B cell (primary cell): ENCODE results near the gene RAP1GAP2. TPM values are rescaled to one million over a fixed set of nuclear protein-coding genes. Genes with fewer than 3 reads are reported as not detected.

ENCODE experiments used
- ATAC-seq: fragments of 200-7000 bp; cut with Tn5 transposase; one replicate; pipeline ENCODE4 v1.10.0; 2021; ENCODE audit warnings: low read depth, mild to moderate bottlenecking, moderate number of reproducible peaks, moderate library complexity
- CTCF ChIA-PET: fragments of 350-600 bp; sonication (Branson Sonifier 250); formaldehyde crosslinking; loops from one replicate; lab custom pipeline; 2021; ENCODE audit warnings: antibody characterized with exemption, inconsistent platforms; lab: Charles Lee
- POLR2A ChIA-PET: fragments of 350-600 bp; sonication (Branson Sonifier 250); formaldehyde crosslinking; loops from one replicate; lab custom pipeline; 2021; ENCODE audit warnings: antibody characterized with exemption; lab: Charles Lee
- DNase-seq: peaks from one replicate; pipeline ENCODE4 v3.0.0; 2013
- H2AFZ ChIP-seq: 2 replicates; pipeline ENCODE4 v1.6.1; 2012; ENCODE audit warnings: mild to moderate bottlenecking, low read depth, low read length; ENCODE audit not compliant: insufficient read depth, poor library complexity, severe bottlenecking
- H3K27ac ChIP-seq, 2 donors: 1 replicate in 1 of 2; 2 replicates in 1 of 2; pipeline ENCODE4 v1.5.1; 2012 to 2013; ENCODE audit warnings: low read length in 2 of 2, mild to moderate bottlenecking in 2 of 2, moderate library complexity in 1 of 2
- H3K27me3 ChIP-seq, 4 experiments: fragments of 200-600 bp in 1 of 4; sonication (generic) in 1 of 4; replicated peaks in 1 of 4; 1 replicate in 2 of 4; 2 replicates in 2 of 4; pipeline versions ENCODE4 v1.6.1 to v1.7.0; 2013 to 2016; ENCODE audit warnings: low read length in 3 of 4, mild to moderate bottlenecking in 2 of 4, mixed read lengths in 1 of 4, moderate library complexity in 1 of 4; ENCODE audit not compliant: insufficient read depth in 4 of 4, control insufficient read depth in 3 of 4; ENCODE audit errors: control extremely low read depth in 1 of 4
- H3K36me3 ChIP-seq, 2 experiments: replicated peaks in 1 of 2; 1 replicate in 1 of 2; 2 replicates in 1 of 2; pipeline versions ENCODE4 v1.6.1 to v1.7.1; 2013; ENCODE audit warnings: low read length in 1 of 2; ENCODE audit not compliant: insufficient read depth in 2 of 2, control insufficient read depth in 1 of 2; ENCODE audit errors: control extremely low read depth in 1 of 2, extremely low read depth in 1 of 2
- H3K4me1 ChIP-seq, 2 donors: fragments of 200-600 bp in 1 of 2; sonication (generic) in 1 of 2; 1 replicate in 1 of 2; 2 replicates in 1 of 2; pipeline versions ENCODE4 v1.5.1 to v1.6.1; 2013 to 2017; ENCODE audit warnings: low read length in 2 of 2; ENCODE audit not compliant: control insufficient read depth in 2 of 2, insufficient read depth in 2 of 2
- H3K4me2 ChIP-seq: replicated peaks from 2 replicates; pipeline ENCODE3; 2012; ENCODE audit warnings: mild to moderate bottlenecking, low read depth, low read length; ENCODE audit not compliant: poor library complexity, severe bottlenecking
- H3K4me3 ChIP-seq, 5 experiments: fragments of 200-600 bp in 1 of 5; sonication (generic) in 1 of 5; 1 replicate in 3 of 5; 2 replicates in 2 of 5; pipeline versions ENCODE4 v1.5.1 to v1.7.0; 2011 to 2016; ENCODE audit warnings: low read length in 4 of 5, mild to moderate bottlenecking in 4 of 5, low read depth in 2 of 5, control low read depth in 1 of 5, moderate library complexity in 1 of 5; ENCODE audit not compliant: insufficient read depth in 1 of 5; ENCODE audit errors: control extremely low read depth in 1 of 5, extremely low read depth in 1 of 5
- H3K79me2 ChIP-seq: fragments of 200-600 bp; sonication (generic); one replicate; pipeline ENCODE4 v1.6.0; 2016; ENCODE audit warnings: low read length; ENCODE audit not compliant: control insufficient read depth, insufficient read depth
- H3K9ac ChIP-seq: fragments of 200-600 bp; sonication (generic); 2 replicates; pipeline ENCODE4 v1.6.1; 2017; ENCODE audit warnings: mild to moderate bottlenecking, low read length, moderate library complexity
- H3K9me3 ChIP-seq, 3 donors: one replicate each; pipeline versions ENCODE4 v1.6.1 to v1.7.1; 2013; ENCODE audit warnings: low read length in 2 of 3; ENCODE audit not compliant: control insufficient read depth in 2 of 3, insufficient read depth in 1 of 3; ENCODE audit errors: control extremely low read depth in 1 of 3
- H4K20me1 ChIP-seq: 2 replicates; pipeline ENCODE4 v1.6.0; 2012; ENCODE audit warnings: mild to moderate bottlenecking, low read length; ENCODE audit not compliant: insufficient read depth, control insufficient read depth, poor library complexity, severe bottlenecking
- H3K27ac Mint-ChIP-seq: one replicate; pipeline ENCODE4 v1.8.0; 2021; ENCODE audit warnings: mixed read lengths
- H3K27me3 Mint-ChIP-seq: one replicate; pipeline ENCODE4 v1.8.0; 2021; ENCODE audit warnings: mixed read lengths
- H3K4me1 Mint-ChIP-seq: one replicate; pipeline ENCODE4 v1.8.0; 2021; ENCODE audit warnings: mixed read lengths
- H3K4me3 Mint-ChIP-seq: one replicate; pipeline ENCODE4 v1.8.0; 2021; ENCODE audit warnings: mixed read lengths
- H3K9me3 Mint-ChIP-seq: one replicate; pipeline ENCODE4 v1.8.0; 2022; ENCODE audit warnings: mixed read lengths; ENCODE audit not compliant: insufficient read depth
- EZH2 ChIP-seq: IDR thresholded peaks from 2 replicates; pipeline ENCODE4 v1.6.1; 2012; ENCODE audit warnings: borderline replicate concordance, low read depth, mild to moderate bottlenecking, moderate library complexity, low read length; ENCODE audit not compliant: insufficient read depth, poor library complexity, severe bottlenecking
- WGBS: methylation state at CpG from one replicate; pipeline ENCODE4 v1.1.5; 2013; ENCODE audit warnings: missing lambda C conversion rate; ENCODE audit not compliant: insufficient coverage; 5-methylcytosine and 5-hydroxymethylcytosine counted together
- intact Hi-C: fragments of 100-400 bp; cut with micrococcal nuclease; formaldehyde crosslinking; loops from one replicate; pipeline ENCODE4 v1.10.0; 2022
- polyA plus RNA-seq: library from polyadenylated mRNA; depleted of rRNA; stranded (reverse); fragments of >200 nt; gene quantifications from 2 replicates; pipeline ENCODE4 v1.2.3, GENCODE V29; 2012
- total RNA-seq, 2 donors: library from RNA; stranded (reverse); fragments of 120-200 nt in 1 of 2; gene quantifications; 1 replicate in 1 of 2; 2 replicates in 1 of 2; pipeline versions ENCODE4 v1.2.3 to v1.2.4, GENCODE V29; 2013 to 2022
- TF ChIP-seq, protein P1 (sequence below): fragments of 200-600 bp; IDR thresholded peaks from one replicate; pipeline ENCODE4 v1.8.0; 2022; ENCODE audit warnings: antibody characterized with exemption, mild to moderate bottlenecking

RAP1GAP2 gene
- total and polyA plus RNA-seq, 2 donors (not counting 1 experiment from before 2014, with no cell fraction given), result 14.9 to 16.4 TPM

DNA sequence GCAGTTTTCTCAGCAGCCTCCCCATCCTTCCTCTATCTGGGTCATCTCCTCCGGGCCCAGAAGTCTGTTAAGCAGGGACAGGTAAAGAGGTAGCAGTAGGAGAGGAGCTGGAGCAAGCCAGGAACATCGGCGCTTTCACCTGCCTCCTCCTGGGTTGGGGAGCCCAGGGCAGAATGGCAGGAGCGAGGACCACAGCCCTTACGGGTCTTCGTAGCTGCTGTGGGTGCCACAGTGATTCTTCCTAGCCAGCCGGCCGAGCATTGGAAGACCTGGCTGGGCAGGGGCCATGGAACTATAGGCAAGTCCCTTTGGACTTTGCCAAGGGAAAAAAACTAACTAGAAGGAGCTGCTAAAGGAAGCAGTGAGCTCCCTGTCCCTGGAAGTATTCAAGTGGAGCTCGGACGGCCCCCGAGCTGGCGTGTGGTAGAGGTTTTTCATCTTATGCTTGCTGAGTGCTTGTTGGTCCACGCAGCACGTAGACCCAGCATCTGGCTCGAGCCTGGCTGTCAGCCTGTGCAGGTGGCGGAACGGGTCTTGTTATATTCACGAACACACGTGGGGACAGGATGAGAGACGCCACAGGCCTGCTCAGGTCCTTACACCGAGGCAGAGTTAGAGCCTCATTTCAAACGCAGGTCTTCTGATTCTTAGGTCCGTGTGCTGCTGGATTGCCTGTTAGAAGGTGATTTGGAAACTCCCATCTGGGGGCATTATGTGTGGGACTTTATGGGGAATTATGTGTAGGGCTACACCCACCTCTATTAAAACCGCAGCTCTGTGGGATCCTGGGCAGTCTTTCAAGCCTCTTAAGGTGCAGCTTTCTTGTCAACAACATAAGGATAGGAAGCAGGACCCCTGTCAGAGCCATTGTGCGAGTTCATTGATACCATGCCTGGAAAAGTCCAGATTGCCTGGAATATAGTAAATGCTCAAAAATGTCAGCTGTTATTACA is 212.4 kb downstream of the RAP1GAP2 start:
- Histone ChIP-seq H3K27me3 (no peaks in the 10 kb centered on the region), H3K9ac (no peak overlapping the region), H3K27ac (no peak overlapping the region), H3K36me3 (peaks cover 0 to 31% of the 10 kb centered on the region in 2 experiments), H3K9me3 (no peaks in the 10 kb centered on the region), H3K4me1 (peaks cover 16 to 23% of the 10 kb centered on the region in 2 donors), H3K79me2 (peaks cover 6% of the 10 kb centered on the region), H3K4me2 (no peak overlapping the region), H3K4me3 (no peak overlapping the region), H2AFZ (no peak overlapping the region), H4K20me1 (no peaks in the 10 kb centered on the region)
- intact Hi-C loops, result no loop called here
- Mint-ChIP-seq H3K4me3 (no peak overlapping the region), H3K27ac (peak overlapping the region; percentile 51), H3K27me3 (no peaks in the 10 kb centered on the region), H3K4me1 (peaks cover 20% of the 10 kb centered on the region), H3K9me3 (no peaks in the 10 kb centered on the region)
- no peak for ATAC-seq
- TF ChIP-seq, protein P1, sequence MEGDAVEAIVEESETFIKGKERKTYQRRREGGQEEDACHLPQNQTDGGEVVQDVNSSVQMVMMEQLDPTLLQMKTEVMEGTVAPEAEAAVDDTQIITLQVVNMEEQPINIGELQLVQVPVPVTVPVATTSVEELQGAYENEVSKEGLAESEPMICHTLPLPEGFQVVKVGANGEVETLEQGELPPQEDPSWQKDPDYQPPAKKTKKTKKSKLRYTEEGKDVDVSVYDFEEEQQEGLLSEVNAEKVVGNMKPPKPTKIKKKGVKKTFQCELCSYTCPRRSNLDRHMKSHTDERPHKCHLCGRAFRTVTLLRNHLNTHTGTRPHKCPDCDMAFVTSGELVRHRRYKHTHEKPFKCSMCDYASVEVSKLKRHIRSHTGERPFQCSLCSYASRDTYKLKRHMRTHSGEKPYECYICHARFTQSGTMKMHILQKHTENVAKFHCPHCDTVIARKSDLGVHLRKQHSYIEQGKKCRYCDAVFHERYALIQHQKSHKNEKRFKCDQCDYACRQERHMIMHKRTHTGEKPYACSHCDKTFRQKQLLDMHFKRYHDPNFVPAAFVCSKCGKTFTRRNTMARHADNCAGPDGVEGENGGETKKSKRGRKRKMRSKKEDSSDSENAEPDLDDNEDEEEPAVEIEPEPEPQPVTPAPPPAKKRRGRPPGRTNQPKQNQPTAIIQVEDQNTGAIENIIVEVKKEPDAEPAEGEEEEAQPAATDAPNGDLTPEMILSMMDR, result no peak
- TF ChIP-seq EZH2, result no peak
- ChIA-PET POLR2A (interaction anchor here (1.2 kb wide), 1 partner anchor 177 kb away, joined by 3 read pairs; no protein-coding TSS in a partner anchor), CTCF (interaction anchor here (0.6 to 14.3 kb wide), 6 partner anchors 9 to 223 kb away, joined by 3 to 370 read pairs (median 4); no protein-coding TSS in a partner anchor)
- WGBS, result 86% methylated on average over 23 of the region's 25 CpGs
- no peak for DNase-seq
